NCI-H2227 (cell line): Measurements from ENCODE around the gene DNAJC10.

Experiments used
- DNase-seq: peaks from one replicate; lab custom pipeline; 2025; ENCODE audit not compliant: unreplicated experiment; lab: John Stamatoyannopoulos, UW

The DNAJC10 gene

DNA sequence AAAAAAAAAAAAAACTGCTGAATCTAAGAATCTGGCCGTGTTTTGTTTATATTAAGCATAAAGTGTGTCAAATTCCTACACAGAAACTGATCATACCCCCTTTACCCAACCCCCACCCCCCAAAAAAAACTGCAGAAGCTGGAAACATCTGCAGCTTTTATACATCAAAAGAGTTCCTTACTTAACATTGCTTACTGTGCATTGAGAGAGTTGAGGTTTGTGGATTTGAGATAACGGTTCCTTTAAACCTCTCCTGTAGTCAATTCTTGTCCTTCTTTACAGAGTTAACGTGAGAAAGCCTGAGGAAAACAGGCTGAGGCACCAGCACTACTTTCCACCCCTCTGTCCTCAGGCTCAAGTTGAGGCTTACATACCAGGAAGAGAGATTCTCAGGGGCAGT, 115.9 kb downstream of the DNAJC10 start:
- no peak for DNase-seq

DNA sequence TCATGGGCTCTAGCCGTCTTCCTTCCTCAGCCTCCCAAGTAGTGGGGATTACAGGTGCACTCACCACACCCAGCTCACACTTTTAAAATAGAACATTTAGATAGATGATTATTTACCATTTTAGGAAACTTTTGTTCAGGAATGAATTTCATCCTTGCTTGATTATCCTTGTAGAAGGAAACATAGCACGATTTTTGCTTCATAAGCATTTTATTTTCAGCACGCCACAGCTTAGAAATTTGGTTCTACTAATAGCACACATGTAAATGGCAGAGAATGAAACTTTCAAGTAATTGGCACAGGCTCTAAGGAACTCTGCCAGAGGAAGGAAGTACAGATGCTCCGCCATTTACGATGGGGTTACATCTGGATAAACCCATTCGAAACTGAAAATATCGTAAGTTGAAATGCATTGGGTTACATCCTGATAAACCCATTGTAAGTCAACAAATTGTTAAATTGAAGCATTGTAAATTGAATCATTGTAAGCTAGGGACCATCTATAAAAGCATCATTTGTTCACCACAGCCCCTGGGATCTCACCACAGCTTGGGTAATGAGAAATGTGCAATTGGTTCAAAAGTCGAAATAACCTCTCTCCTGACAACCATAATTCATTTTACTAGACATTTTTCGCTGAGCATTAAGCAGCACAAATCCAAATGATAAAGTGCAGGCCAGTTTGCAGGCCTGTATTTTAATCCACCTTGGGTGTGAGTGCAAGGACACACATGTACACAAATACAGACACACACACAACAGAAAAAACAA, 117.2 kb downstream of the DNAJC10 start:
- no peak for DNase-seq

DNA sequence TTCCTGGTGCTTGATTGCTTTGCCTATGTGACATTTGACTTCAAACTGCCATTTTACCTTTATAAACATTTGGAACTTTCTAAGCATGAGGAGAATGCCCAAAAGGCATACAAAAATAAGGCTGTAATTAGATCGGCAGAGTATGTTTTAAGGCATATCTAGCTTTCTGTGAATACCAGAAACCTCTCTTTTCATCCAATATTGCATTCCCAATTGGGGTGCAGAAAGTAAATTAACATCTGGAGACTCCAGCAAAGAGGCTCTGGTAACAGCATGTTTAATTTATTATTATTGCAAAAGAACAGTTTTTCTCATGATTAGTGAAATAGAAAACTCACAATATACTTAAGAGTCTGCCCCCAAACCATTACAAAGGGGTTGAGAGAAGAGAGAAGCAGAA, 118.2 kb downstream of the DNAJC10 start:
- no peak for DNase-seq

DNA sequence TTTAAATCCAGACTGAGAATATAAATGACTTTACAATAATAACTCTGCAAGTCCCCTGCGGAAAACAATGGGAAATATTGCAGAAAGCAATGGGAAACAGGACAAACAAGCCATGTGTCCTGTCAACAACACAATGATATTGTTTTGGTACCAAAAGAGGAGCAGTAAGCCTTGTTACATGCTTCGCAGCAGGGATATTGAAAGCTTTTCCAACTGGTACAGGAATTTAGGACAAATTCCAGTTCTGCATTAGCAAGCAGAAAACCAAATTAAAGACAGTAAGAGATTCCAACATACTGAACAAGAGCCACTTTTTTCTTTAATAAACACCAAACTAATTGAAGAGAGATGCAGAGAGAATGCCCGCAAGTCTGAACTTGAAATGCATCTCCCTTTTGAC, 120.4 kb downstream of the DNAJC10 start:
- DNase-seq, result no peak
